Activated naive CD8-positive, alpha-beta T cell treated with anti-CD3 and anti-CD28 coated beads, Interleukin-2, amount 50 U/mL, for 16 hours (primary cell): ENCODE measurements around the gene RTL10.

Experiments
- DNase-seq: peaks from one replicate; pipeline ENCODE4 v3.0.0-alpha.2; 2020; ENCODE audit warnings: low read depth, low spot score

RTL10 gene

DNA sequence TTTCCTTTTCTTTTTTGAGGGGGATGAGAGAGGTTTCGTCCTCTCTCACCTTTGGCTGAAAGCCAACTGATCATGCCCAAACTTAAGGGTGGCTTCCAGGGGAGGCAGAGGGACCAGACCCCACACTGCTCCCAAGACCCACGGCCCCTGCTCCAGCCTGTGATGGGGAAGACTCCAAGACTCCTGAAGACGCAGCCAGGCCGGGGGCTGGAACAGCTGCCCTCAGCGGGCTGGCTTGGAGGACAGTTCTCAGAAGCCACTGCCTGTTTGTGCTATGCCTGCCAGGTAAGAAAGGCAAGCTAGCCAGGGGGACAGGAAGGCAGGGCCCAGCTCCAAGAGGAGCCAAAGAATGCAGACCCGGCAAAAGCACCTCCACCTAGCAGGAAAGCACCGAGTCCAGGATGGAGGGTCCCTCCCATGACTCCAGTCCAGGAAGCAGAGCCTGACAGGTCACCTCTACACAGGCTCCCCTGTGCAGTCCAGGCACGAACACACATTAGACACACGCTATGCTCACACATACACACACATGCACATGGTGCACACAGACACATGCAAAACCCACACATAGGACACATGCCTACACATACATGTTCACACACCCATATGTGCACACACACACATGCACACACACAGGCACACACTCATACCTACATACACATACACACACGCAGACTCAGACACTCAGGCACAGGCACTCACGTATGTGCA, 31.3 kb downstream of the RTL10 start:
- no peak for DNase-seq

DNA sequence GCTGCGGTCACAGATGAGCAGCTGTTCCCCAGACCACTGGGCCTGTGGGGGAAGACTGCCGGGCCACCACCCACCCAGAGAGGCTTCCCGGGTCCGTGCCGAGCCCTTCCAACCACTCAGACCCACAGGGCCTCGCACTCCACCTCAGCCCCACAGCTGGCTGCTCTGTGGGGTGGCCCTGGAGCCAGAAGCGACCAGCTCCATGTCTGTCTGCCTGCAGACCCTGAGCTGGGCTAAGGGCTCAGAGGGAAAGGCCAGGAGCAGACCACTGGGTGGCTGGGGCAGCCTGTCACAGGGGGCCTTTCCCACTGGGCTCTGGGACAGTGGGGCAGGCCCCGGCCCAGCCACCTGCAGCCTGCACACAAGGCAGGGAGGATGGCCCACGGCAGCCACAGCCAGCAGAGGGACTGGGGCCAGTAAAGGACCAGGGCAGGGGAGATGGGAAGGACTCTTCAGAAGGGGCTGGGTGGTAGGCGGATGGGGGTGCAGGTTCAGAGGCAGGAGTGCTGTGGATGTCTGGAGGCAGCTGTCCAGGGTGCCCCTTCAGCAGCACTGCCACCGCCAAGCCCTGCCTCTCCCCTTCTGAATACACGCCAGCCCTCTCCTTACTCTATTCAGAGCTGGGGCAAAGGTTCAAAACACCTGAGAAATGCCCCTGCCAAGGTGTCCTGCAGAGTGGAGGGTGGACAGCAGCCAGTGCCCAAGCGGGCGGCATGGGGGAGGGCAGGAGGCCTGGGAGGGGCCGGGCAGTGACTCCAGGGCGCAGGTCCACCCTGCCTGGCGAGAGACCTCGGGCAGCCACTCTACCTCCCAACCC, 32.2 kb downstream of the RTL10 start:
- no peak for DNase-seq

DNA sequence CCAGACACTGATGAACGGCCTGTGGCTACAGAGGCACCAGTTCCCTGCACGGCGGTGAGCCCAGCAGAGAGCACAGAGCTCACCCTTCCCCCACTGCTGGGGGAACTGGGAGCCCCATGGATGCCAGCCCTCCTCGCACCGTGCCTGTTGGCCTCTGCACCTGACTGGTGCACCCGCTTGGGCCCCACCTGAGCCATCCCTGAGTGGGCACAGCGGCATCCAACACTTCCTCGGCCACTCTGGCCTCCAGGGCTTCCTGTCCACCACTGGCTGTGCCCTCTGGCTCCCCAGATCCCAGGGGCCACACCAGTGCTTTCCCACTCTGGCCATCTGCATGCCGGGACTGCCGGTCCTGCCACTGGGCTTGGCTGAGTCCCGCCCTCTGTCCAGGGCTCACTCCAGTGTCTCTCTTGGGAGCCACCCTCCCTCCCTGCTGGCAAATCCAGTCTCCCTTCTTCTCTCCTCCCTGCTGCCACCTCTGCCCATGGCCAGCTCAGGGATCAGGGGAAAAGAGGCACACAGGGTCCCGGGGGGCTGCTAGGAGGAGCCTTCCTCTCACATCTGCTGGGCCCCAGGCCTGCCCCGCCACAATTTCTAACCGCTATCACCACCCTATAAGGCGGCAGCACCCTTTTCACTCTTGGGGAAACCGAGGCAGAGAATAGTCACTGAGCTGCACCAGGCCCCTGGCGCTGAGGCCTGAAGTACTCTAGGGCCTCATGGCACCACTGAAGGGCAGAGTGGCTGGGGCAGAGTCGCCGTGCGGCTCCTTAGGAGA, 33.0 kb downstream of the RTL10 start:
- DNase-seq: no peak

DNA sequence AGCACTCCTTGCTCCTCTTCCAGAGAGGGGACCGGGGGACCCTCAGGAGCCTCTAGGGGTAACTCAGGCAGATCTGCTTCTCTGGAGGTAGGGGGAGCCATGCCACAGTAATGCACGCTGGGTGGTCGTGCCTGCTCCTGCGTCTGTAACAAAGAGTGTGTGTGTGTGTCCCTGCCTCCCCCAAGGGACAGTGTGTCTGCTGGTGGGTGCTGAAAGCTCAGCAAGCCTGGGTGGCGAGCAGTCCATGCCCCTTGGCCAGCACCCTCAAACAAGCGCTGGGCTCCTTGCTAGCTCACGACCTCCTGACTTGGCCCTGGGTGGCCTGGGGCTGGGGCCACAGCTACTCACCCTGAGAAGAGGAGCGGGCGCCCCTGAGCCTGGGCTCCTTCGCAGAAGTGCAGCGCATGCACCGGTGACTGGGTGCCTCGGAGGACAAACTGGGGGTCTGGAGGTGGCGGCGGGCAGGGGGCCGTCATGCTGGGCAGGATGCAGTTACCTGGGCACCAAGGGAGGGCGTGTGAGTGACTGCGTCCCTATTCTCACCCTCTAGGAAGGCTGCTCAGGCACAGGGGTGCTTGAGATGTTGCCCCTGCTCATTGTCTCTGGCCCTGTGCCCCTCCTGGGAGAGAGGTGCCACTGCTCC, 33.7 kb downstream of the RTL10 start:
- no peak for DNase-seq

DNA sequence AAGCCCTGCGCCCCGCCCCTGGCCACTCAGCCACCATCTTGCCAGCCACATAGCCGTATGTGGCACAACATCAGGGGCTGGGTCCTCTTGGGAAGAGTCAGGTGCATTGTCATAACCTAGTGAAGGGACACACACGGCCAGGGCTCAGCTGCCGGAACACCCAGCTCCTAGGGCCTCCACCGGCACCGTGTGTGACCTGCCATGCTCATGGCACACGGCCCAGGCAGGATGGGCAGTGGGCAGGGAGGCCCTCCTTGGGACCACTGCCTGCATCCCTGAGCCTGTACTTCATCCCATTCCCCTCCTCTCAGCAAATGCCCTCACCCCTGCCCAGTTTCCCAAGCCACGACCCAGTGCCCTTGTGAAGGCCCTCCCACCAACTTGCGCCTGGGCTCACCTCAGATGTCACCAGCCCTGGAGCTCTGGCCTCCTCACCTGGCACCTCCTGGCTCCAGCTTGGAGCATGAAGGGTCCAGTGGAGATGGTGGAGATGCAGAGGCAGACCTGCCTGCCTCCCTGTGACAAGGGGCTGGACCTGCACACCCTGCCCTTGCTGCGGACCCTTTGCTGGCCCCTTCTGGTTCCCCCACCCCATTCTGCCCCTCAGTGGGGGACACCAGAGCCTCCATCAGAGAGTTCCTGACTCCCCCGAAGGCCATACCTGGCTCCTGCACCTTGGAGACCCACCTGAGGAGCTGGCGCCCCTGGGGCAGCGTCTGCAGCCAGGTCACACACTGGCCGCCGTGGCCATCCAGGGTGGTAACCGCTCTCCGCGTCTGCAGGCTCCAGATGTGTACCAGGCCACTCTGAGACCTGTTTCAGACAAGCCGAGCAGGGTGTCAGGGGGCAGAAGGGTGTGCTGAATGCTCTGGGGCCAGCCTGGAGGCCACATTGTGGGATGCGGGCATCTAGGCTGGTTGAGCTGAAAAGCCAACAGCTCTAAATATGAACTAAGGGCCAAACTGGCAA, 34.5 kb downstream of the RTL10 start:
- DNase-seq: no peak

DNA sequence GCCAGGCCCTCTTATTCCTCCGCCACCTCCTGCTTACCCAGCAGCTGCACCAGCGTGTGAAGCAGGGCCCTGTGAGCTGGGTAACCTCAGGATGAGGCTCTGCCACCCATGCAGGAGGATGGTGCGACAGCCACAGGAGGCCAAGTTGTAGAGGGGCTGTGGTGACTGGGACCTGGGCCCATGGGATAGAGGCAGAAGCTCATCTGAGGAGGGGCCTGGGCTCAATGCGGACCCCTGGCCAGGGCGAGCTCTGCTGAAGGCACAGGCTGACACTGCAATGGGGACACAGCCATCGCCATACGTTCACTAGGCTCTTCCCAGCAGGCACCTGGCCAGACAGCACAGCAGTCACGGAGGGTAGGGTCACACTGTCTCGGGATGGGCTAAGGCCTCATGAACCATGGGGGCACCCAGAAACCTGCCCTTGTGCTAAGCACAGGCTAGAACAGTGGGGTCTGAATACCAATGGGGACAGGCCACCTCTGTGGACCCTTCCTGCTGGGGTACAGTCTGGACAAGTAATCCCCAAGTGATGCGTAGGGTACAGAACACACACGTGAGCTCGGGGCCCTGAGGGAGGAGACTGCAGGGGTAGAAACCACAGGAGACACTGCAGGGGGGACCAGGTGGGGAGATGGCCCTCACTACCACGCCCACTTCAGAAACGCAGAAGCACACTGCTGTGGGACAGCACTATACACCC, 35.3 kb downstream of the RTL10 start:
- no peak for DNase-seq

DNA sequence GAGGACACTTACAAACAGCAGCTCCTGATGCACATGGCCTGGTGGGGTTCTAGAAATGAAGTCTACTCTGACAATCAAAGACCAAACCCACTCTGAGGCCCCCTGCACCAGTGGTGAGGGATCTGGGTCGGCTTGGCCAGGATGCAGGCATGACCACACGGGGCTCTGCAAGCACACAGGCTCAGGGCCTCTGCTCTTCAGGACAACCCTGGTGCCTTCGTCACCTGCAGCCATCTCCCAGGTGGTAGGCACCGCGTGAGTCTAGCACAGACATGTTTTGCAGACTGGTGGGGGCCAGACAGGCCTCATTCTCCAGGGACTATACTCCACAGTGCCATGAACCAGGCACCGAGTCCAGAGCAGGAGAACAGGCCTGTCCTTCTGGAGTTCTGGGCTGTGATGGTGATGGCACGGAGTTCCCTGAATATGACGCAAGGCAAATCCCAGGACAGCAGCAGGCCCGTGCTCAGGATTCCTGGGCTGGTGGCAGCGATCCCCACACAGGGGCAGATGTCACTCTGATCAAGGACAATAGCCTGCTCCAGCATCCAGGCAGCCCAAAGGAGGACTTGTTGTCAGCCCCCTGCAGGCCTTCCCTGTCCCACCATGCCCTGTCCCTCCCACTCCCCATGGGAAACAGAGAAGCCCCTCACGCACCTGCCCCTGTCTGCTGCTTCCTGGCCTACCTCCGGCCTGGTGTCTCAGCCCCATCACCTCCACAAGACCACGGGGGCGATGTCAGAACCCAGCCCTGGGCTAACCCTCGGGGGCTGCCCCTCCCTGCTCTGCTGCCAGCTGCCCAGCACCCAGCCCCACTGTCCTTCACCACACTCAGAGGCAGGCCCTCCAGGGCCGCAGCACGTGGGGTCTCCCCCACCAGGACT, 36.1 kb downstream of the RTL10 start:
- DNase-seq: no peak

DNA sequence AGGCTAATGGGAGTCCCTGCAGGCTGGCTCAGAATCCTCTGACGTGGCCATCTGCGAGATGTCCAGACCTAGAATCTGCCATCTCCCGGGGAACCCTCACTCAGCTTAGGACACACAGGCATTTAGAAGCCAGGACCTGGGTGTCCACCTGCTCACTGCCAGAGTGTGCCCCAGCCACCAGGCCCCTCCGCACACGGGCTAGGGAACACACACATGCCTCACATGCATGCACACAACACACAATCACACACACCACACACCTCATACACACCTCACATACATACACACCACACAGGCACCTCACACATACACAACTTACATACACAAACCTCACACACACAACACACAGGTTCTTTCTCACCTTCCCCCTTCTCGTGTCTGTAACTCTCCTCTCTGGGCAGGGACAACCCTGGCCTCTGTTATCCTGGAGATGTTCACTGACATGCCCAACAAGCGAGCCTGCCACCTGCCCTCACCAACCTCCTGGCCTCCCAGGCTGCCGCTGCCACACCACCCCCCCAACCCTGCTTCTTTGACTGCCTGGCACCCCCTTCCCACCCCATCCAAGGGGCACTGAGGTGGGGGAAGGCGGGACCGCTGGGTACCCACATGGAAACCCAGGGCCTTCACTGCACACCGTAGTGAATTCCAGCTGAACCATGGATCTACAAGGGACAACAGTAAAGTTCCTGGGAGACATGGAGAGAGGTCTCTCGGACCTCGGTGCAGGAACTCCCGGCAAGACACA, 38.1 kb downstream of the RTL10 start:
- no peak for DNase-seq

DNA sequence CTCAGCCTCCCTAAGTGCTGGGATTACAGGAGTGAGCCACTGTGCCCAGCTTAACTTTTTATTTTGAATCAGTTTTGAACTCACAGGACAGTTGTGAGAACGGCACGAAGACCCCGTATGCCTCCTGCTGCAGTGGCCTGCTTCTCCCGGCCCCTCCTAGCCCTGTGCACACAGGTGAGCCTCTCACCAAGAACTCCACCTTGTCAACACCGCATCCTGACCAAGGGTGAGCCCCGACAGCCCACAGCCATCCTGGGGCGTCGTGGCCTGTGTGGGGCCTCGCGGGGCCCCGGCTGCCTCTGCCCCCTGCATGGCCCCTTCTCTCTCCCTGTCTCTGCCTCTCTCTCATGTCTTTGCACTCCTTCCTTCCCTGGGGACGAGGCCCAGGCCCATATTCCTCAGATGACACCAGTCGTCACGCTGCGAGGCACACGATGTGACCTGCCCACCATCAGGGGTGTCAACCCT, 38.8 kb downstream of the RTL10 start:
- no peak for DNase-seq

DNA sequence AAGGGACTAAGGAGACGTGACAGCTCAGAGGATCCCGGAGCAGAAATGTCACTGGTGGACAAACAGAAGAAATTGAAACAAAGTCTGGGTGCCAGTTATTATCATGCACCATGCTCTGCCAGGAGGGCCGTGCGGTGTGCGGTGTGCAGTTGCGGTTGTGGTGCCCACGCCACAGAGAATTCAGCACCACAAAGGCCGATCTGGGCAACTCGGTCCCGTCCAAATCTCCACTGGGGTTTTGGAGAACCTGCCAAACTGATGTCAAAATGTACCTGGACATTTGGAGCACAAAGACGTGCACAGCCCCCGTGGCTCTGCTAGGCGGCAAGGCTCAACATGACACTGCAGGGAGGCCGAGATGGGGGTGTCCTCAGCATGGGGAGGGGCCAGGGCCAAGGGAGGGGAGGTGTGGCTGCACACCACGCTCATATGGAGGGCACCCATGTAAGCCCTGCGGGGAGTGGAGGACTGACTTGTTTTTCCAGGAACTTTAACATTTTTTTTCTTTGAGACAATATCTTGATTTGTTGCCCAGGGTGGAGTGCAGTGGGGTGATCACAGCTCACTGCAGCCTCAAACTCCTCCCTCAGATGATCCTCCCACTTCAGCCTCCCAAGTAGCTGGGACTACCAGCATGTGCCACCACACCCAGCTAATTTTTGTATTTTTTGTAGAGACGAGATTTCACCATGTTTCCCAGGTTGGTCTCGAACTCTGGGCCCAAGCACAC, 39.4 kb downstream of the RTL10 start:
- no peak for DNase-seq

DNA sequence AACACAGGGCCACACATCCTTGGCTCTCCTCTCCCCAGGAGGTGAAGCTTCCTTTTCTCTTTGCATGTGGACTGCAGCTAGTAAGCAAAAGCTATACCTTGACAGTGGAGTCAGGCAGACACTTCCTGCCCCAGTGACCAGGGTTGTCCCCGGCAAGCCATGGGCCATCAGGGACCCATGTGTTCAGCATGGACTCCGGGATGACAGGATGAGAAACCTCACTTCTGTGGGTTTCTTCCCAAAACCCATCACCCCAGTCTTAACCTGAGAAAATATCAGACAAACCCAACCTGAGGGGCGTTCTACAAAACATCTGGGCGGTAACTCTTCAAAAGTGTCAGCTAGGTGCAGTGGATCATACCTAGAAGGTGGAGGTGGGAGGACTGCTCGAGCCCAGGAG, 40.2 kb downstream of the RTL10 start:
- DNase-seq: no peak

DNA sequence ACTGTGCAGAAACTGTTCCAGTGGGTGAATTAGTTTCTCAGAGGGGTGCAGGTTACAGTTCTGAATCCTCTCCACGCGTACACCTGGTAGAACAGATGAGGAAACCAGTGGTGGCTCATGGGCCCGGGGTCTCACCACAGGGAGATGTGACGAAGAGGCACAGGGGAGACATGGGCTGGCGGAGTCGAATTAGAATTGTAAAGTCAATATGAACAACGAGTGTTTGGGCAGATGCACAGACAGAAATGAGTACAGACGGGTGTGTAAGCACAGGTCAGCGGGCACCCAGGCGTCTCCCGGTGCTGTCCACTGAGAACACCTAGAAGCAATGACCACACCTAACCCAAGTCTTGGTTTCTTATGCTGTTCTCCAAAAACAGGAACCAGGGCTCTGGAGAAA, 41.8 kb downstream of the RTL10 start:
- DNase-seq: no peak

DNA sequence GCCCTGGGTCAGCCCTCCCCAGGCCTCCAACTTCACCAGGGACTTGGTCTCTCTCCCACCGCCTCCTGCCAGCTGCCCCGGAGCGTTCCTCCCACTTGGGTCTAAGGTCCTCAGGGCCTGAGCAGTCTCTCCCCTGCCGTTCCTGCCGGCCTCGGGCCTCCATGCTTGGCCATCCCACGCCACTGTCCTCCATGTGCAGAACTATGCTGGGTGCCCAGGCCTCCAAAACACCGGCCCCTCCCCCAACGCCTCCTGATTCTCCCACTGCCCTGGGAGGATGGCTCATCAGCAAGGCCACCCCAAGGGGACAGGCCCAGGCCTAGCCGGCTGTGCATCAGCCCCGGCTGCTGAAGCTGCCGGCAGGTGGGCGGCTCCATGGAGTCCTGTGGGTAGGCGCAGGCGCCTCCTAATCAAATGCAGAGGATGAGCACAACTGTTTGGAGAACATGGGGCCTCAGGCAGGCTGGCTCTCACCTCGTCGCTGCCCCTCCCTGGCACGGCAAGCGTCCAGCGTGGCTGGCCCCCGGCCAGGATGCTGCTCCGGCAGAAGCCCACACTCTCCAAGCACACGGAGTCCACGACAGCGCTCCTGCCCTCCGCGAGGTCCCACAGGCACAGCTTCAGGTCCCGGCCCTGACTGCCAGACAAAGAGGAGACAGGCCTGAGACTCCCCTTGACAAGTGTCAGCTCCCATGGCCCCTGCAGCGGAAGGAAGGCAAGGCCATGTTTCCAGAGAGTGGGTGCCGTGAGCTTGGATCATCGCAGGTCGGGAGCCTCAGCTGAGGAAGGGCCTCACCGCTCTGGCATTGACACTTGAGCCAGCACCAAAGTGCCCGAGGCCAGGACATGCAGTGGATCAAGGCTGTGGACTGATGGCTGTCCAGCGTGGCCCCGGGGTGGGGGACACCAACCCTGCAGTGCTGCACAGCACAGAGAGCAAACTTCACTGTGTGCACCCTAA, 42.6 kb downstream of the RTL10 start:
- no peak for DNase-seq

DNA sequence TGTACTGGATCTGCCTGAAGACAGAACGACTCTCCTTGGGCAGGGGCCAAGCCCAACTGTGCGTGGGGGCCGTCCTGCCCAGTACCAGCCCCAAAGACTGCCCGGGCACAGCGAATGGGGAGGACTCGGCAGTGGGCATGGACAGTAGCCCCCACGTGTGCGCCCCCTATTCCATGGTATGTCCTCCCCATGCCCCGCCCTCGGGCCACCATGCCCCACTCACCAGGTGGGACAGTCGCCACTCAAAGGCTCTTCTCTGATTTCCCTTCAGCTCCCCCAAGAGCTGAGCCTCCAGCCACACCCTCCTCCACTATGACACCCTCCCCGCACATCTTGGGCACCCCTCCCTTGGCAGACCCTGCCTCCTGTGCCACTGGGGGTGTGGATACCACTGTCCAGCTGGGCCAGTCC, 43.5 kb downstream of the RTL10 start:
- no peak for DNase-seq

DNA sequence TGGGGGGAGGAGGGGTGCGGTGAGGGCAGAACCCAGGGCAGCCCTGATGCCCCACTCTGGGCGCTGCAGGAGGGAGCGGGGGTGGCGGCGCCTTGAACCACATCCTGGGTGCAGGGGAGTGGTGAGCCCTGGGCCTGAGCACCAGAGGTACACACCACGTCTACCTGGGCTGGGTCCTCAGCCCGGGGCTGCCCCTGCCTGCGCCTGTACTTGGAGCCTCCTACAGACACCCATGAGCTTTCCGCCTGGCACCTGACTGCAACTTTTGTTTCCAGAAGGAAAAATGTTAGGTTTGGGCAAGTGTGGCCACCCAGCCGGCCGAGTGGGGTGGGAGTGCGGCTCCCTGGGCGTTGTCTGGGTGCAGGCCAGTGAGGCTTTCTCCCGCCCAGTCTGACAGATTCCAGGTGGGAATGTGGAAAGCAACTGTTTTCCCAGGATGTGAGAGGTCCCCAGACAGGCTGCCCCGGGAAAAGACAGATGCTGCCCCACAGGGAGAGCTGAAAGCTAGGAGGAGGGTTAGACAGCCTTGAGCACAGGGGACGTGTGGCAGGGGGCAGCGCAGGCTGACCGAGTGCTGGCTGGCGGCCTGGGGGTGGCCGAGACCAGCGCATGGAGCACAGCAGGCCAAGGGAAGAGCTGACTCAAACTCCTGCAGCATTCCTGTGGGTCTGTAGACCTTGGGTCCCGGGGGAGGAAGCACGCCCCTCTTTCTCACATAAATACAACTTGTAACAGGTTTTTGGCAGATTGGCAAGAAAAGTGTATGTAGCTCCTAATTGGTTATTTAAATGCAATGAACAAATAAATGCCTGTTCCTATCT, 44.1 kb downstream of the RTL10 start:
- DNase-seq: no peak

DNA sequence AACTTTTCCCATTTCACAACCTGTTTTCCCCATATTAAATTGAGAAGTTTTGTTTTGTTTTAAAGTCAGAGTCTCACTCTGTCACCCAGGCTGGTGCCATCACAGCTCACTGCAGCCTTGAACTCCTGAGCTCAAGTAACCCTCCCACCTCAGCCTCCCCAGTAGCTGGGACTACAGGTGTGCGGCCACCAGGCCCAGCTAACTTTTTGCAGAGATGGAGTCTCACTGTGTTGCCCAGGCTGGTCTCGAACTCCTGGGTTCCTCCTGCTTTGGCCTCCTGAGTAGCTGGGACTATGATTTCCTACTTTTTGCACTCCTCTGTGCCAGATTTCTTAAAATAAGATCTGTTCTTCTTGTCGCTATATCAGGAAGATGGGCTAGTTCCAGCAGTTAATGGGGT, 44.9 kb downstream of the RTL10 start:
- DNase-seq: no peak
